GM19023 (cell line): ENCODE measurements around the gene LRRTM3.
A peak's percentile ranks its signal among the peaks of the same experiment; 100 is the strongest.

Source experiments
- ATAC-seq: cut with Tn5 transposase; IDR thresholded peaks from one replicate; pipeline ENCODE4 v1.9.1; 2021; ENCODE audit warnings: mild to moderate bottlenecking, moderate library complexity; ENCODE audit not compliant: unreplicated experiment

LRRTM3 gene

DNA sequence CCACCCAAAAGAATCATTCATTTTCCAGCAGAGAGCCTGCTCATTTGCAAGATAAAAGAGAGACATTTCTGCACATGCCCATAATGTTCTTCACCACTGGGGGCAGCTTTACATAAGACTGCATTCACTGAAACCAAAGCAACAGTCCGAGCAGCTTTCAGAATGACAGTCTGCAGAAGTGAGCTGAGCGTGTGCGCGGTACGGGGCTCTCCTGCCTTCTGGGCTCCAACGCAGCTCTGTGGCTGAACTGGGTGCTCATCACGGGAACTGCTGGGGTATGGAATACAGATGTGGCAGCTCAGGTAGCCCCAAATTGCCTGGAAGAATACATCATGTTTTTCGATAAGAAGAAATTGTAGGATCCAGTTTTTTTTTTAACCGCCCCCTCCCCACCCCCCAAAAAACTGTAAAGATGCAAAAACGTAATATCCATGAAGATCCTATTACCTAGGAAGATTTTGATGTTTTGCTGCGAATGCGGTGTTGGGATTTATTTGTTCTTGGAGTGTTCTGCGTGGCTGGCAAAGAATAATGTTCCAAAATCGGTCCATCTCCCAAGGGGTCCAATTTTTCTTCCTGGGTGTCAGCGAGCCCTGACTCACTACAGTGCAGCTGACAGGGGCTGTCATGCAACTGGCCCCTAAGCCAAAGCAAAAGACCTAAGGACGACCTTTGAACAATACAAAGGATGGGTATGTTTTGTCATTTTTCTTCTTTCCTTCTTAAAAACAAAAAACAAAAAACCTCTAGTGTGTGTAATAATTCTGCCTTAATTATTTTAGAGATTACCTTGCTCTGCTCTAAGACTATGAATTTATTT, at the start of gene LRRTM3:
TSS of gene LRRTM3 (plus strand) at position 141 of the 820 bp plus-strand sequence.
- peak; percentile 100 for ATAC-seq

- no peak for ATAC-seq
Observed at GRCh38 chr10:66877361-66877760, 48.5 kb upstream of the LRRTM3 start.

DNA sequence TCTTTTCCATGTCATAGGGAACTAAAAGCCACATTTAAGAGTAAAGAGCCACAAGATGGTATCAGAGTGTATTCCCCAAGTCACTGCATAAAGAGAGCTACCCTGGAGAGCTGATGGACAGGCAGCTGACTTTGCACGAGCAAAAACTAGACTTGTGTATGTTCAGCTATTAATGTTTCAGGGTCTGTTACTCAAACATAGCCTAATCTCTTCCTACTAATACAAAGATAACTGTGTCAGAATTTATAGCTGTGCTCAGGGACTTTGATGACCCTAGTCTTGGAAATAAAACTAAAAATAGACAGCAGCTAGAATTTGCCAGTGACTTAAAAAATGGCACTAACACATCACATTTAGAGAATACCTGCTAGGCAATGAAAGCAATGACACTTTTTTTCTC, 45.5 kb upstream of the LRRTM3 start:
- no peak for ATAC-seq

- no peak for ATAC-seq
Observed at GRCh38 chr10:66880826-66881225, 45.0 kb upstream of the LRRTM3 start.

DNA sequence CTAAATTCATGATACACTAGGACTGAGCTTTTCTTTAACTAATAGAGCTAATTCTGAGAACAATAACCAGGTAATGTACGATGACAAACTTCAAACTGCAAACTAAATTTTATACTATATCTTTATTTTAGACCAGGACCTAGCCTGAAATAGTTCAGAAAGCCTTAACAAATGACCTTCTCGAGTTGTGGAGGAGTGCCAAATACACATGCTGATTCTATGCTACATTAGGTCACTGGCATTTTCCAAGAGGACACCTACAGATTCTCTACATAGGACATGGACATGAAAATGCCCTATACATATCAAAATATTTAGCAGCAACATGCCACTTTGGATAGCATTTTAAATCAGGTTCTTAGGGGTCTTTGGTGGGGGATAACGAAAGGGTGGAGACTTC, 44.0 kb upstream of the LRRTM3 start:
- ATAC-seq = no peak

DNA sequence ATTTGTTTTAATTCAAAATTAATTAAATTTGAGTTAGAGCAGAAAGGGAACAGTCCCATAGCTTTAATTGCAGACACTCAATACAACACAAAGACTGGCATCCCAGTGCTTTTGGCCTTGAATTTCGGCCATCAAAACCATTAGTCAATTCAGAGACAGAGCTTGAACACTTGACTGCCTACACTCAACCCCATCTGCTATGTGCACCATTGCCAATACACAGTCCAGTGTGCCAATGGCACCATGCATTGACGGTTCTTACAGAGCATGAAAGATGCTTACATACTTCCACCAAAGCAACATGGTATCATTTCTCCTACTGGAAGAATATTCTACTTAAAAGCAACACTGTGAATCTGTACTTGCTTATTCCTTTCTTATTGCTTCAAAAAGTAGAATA, 43.6 kb upstream of the LRRTM3 start:
- ATAC-seq = no peak

DNA sequence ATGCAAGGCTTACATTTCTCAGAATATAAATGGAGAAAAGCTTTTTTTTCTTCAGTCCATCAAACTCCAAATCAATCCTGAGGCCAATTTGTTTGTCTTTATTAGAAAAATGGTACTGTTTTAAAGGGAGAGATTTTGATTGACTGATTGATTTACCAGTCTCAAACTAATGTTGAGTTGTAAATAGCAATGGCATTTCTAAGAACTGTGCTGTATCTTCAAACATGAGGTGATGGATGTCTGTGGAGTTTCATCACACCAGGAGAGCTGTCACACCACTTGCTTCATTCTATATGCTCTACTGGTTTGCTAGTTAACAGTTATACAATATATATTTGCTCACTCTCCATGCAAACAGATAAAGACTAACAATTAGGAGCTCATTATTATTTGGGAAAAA, 39.0 kb upstream of the LRRTM3 start:
- no peak for ATAC-seq

GRCh38 chr10:66888237-66888636, 37.6 kb upstream of the LRRTM3 start:
- no peak for ATAC-seq

- ATAC-seq = no peak
Observed at GRCh38 chr10:66892871-66893270, 33.0 kb upstream of the LRRTM3 start.

DNA sequence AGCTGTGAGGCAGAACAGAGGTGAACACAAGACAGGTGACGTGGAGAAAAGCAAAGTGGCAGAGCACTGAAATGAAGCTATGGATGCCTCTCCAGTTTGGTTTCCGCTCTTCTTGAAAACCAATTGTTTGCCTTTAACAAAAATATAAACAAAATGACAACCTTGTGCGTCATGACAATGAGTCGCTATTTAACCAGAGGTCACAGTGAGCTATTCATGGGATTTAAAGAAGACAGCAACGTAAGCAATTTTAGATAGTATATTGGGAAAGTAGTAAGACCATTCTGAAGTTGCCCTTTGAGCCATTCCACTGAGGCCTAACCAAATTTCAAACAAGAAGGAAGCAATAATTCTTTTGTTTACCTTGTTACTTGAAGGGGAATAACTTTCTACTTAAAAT, 15.2 kb upstream of the LRRTM3 start:
- ATAC-seq = no peak

- no peak for ATAC-seq
Observed at GRCh38 chr10:66916030-66916429, 9.8 kb upstream of the LRRTM3 start.

DNA sequence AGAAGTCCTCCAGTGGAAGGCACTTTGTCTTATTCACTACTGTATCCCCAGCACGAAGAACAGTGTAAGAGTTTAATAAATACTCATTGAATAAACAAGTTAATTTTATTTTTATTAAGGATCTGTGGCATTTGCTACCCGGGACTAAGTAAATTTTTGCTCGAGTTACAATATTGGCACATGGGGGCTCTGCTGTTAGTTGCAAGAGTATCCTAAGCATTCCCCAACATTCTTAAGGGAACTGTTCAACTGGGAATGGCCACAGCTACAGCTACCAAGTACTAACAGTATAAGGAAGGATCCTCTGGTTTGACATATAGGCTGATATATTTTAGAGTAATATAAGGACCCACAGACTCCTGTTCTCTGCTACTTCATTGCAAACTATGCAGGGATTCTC, 8.7 kb upstream of the LRRTM3 start:
- no peak for ATAC-seq

- ATAC-seq = no peak
Observed at GRCh38 chr10:66919248-66919647, 6.6 kb upstream of the LRRTM3 start.

DNA sequence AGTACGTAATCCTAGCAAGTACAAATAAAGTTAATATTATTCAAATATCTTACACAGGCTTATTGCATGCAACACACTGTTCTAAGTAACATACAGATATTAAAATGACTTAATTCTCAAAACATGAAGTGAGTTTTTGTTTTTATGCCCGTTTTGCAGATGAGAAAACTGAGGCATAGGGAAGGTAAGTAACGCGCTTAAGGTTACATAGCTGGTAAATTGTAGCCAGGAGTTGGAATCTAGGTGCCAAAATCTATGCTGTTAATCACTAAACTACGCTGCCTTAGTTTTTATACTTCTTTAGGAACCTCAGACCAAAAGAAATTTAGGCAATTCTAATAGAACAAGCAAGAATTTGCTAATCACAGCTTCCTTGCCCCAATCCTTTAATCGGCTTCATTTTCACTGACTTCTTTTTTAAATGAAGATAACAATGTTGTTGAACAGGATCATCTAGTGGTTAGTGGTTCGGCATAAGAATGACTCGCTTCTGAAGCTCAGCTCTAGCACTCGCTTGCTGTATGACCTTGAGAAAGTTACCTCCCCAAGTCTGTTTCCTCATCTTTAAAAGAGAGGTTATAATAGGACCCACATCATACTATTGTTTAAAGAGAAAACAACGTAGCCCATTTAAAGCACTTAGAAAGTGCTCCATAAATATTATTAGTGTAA, 1.0 kb upstream of the LRRTM3 start:
- no peak for ATAC-seq

DNA sequence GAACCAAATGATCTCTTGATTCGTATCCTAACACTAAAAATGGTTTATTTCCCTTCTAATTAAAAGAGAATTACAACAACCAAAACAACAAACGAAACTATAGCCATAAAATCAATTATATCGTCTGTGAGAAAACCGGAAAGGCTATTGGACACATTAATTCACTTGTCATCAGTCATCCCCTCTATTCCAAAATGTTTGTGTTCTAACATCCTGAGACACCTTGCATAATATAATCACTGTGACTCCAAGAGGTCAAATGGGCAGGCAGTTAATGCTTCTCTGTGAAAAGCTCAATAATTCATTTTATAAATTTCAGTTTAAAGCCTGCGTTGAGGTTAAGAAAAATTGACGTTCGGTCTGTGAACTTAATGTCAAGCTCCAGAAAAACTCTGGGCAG, 463 bp upstream of the LRRTM3 start:
- no peak for ATAC-seq

DNA sequence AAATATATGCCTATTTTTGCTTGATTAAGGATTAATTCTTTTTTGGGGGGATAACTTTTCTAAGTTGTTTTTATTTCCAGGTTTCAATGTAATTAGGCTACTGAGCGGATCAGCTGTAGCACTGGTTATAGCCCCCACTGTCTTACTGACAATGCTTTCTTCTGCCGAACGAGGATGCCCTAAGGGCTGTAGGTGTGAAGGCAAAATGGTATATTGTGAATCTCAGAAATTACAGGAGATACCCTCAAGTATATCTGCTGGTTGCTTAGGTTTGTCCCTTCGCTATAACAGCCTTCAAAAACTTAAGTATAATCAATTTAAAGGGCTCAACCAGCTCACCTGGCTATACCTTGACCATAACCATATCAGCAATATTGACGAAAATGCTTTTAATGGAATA, 1.0 kb downstream of the LRRTM3 start:
- no peak for ATAC-seq

DNA sequence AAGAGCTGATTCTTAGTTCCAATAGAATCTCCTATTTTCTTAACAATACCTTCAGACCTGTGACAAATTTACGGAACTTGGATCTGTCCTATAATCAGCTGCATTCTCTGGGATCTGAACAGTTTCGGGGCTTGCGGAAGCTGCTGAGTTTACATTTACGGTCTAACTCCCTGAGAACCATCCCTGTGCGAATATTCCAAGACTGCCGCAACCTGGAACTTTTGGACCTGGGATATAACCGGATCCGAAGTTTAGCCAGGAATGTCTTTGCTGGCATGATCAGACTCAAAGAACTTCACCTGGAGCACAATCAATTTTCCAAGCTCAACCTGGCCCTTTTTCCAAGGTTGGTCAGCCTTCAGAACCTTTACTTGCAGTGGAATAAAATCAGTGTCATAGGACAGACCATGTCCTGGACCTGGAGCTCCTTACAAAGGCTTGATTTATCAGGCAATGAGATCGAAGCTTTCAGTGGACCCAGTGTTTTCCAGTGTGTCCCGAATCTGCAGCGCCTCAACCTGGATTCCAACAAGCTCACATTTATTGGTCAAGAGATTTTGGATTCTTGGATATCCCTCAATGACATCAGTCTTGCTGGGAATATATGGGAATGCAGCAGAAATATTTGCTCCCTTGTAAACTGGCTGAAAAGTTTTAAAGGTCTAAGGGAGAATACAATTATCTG, 1.6 kb downstream of the LRRTM3 start:
- no peak for ATAC-seq

- ATAC-seq = no peak
Observed at GRCh38 chr10:66927971-66928770, 2.3 kb downstream of the LRRTM3 start.

- ATAC-seq = no peak
Observed at GRCh38 chr10:66928776-66929175, 2.9 kb downstream of the LRRTM3 start.

DNA sequence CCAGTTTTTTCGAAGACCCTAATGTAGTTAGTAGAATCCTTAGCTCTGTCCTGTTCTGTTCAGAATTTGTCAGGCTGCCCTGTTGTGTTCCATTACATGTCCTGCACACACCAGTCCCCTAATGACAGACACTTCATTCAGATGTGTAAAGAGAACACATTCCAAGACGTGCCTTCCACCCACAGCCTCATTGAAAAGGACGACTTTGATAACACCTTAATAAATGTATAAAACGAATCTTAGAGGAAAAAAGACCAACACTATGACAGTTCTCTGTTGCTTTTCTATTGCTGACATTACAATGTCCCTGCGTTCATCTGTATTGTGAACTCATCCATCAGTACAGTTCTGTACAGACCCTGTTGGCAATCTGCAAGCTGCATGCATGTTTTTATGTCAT, 3.5 kb downstream of the LRRTM3 start:
- no peak for ATAC-seq

GRCh38 chr10:66931340-66931948, 5.6 kb downstream of the LRRTM3 start:
- no peak for ATAC-seq
